GM12891 (cell line): ENCODE measurements around the gene ST8SIA5.

Experiments
- PAX5 ChIP-seq: IDR thresholded peaks from 2 replicates; pipeline ENCODE4 v1.6.1; 2011; ENCODE audit warnings: low read length, moderate library complexity, mild to moderate bottlenecking; ENCODE audit not compliant: insufficient read depth, severe bottlenecking
- POLR2A ChIP-seq: IDR thresholded peaks from 2 replicates; pipeline ENCODE4 v1.6.1; 2011; ENCODE audit warnings: low read depth, low read length, control low read depth
- POLR2AphosphoS5 ChIP-seq: IDR thresholded peaks from 2 replicates; pipeline ENCODE4 v1.6.1; 2011; ENCODE audit warnings: low read depth, low read length, control low read depth
- POU2F2 ChIP-seq: IDR thresholded peaks from 2 replicates; pipeline ENCODE4 v1.6.1; 2011; ENCODE audit warnings: low read depth, mild to moderate bottlenecking, control low read depth, low read length, moderate library complexity
- SPI1 ChIP-seq: IDR thresholded peaks from 2 replicates; pipeline ENCODE4 v1.6.1; 2011; ENCODE audit warnings: low read depth, low read length, control low read depth
- TAF1 ChIP-seq: IDR thresholded peaks from 2 replicates; pipeline ENCODE4 v1.6.1; 2011; ENCODE audit warnings: low read depth, low read length, control low read depth

DNA sequence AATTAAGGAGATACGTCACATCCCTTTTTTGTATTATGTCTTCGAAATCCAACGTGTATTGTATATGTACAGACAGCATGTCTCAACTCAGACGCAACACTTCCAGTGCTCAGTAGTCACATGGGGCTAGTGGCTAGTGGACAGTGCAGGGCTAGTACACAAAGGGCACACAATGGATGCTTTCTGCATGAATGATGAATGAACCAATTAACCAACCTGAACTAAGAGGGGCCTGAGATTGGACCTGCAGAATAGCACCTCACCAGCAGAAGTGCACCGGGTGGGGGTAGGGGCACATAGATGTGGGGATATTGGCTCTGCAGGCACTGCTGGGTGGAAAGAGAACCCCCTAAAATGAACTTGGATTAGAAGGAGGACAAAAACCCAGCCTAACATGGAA is 20.7 kb downstream of the ST8SIA5 start:
- TF ChIP-seq POLR2A, result no peak
- TF ChIP-seq TAF1, result no peak
- TF ChIP-seq POLR2AphosphoS5, result no peak
- TF ChIP-seq SPI1, result no peak
- TF ChIP-seq POU2F2, result no peak
- no peak for TF ChIP-seq PAX5
